ENCODE measurements around the gene DNAH14.
"Not testable (repeated sequence)": the region's sequence is repeated elsewhere in the genome, so short reads cannot be mapped to it uniquely, and the experiment has no call there.

DNAH14 gene

DNA sequence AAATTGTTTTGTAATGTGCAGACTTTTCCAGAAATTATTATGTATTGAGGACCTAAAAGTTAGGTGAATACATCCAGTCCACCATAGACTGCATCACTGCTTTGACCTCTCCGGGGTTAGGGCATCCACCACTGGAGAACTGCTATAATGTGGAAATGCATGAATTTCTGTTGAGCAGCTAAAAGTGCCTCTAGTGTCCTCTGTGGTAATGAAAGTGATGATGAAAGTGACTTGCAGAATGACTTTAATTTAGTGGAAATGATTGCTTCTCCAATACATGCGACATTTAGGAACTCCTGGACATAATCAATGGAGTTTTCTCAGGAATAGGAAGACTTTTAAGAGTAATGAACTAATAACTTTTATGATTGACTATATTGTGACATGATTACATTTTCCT is 327.6 kb downstream of the DNAH14 start:
- no peak for DNase-seq (ENCODE audit: low read depth)

DNA sequence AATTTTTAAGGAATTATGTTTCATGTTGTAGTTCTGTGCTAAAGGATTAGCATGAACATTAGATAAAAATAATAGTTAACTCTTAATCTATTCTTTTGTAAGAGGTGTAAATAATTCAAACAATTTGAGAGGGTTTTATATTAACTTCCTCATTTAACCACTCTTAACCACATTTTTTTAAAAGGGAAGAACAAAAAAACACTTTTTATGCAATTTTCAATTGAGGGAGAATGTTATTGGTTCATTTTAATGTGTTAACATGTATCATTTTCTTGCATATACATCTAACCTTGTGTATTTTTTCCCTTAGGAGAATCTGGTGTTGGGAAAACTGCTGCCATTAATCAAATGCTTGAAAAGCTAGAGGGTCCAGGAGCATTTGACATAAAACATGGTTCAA is 329.3 kb downstream of the DNAH14 start:
- DNase-seq (ENCODE audit: low read depth), result no peak

DNA sequence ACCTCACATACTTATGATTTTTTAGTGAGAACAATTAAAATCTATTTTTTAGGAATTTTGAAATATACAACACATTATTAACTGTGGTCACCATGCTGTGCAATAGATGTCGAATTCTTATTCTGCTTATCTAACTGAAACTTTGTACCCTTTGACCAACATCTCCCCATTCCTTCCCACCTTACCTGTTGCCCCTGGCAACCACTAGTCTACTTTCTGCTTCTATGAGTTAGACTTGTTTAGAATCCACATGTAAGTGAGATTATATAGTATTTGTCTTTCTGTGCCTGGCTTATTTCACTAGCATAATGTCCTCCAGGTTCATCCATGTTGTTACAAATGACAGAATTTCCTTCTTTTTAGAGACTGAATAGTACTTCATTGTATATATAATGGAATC is 330.1 kb downstream of the DNAH14 start:
- no peak for DNase-seq (ENCODE audit: low read depth)

DNA sequence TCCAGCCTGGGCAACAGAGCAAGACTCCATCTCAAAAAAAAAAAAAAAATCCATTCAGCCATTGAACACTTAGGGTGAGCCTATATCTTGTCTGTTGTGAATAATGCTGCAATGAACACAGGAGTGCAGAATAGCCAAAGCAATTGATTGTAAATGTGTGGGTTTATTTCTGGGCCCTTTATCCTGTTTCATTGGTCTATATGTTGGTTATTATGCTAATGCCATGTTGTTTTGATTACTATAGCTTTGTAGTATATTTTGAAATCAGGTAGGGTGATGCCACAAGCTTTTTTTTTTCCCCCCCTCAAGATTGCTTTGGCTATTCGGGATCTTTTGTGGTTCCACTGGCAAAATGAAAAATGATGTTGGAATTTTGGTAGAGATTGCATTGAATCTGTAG is 330.8 kb downstream of the DNAH14 start:
- no peak for DNase-seq (ENCODE audit: low read depth)

DNA sequence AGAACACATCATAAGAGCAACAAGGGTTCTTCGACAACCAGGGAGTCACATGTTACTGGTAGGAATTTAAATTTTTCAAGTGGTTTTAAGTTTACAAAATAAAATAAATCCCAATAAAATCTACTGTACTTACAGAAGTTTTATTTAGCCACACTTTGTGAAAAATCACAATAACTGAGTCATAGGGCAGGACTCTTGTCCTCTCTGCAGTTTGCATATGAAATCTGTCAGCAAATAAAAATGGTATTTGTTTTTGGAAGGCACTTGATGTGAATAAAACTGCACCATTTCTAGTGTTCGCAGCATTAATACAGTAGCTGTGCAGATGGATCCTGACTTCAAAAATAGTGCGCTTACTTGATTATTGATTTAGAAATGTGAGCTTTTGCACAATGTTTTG is 348.0 kb downstream of the DNAH14 start:
- DNase-seq (ENCODE audit: low read depth), result no peak

DNA sequence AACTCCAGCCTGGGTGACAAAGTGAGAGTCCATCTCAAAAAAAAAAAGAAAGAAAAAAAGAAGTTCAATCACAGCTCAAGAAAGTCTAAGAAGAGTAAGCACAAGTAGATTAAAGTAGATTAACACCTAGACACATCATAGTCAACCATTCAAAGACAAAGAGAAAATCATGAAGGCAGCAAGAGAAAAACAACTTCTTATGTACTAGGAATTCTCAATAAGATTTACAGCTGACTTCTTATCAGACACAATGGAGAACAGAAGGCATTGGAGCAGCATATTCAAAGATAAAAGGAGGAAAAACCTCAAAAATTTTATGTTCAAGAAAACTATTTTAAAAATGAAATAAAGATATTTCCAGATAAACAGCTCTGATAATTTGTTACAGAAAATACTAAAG is 351.1 kb downstream of the DNAH14 start:
- no peak for DNase-seq (ENCODE audit: low read depth)

DNA sequence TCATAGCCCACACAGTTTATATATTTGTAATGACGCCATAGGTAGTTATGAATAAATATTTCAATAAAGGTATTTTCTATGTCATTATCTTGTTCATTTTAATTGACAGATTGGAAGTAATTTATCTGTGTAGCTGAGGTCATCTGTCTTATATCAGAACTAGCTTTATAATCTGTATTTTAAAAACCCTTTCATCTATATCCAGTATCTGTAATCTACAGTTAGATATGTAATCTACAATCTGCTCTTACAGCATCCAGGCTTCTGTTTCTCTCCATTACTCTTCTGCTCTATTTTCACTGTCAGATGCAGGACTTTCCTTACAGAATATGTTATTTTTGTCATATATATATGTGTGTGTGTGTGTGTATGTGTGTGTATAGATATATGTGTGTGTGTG is 360.8 kb downstream of the DNAH14 start:
- no peak for DNase-seq (ENCODE audit: low read depth)

DNA sequence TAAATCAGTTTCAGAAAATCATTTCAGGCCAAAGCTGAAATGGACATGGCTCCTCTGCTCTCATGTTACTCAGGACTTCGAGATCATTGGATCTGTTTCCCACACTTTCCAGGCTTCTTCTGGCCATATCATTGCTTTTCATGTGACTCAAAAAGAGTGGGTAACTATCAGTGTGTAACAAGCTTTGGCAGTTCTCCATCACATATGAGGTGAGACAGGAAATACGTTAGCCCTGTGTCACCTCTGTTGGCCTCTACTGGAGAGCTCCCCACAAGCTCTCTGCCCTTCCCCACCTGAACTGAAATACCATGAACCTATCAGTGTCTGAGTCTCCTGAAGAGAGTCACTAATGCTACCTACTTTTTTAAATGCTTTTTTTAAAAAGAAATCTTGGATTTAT is 370.1 kb downstream of the DNAH14 start:
- no peak for DNase-seq (ENCODE audit: low read depth)

DNA sequence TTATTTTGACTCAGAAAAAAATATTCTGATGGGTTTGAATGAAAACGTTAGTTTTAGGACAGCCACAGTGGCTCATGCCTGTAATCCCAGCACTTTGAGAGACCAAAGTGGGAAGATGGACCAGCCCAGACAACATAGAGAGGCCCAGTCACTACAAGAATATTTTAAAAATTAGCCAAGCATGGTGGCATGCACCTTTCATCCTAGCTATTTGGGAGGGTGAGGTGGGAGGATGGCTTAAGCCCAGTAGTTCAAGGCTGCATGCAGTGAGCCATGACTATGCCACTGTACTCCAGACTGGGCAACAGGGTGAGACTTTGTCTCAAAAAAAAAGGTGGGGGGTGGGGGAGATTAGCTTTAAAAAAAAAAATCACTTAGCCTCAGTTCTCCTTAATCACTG is 370.9 kb downstream of the DNAH14 start:
- DNase-seq (ENCODE audit: low read depth), result no peak

DNA sequence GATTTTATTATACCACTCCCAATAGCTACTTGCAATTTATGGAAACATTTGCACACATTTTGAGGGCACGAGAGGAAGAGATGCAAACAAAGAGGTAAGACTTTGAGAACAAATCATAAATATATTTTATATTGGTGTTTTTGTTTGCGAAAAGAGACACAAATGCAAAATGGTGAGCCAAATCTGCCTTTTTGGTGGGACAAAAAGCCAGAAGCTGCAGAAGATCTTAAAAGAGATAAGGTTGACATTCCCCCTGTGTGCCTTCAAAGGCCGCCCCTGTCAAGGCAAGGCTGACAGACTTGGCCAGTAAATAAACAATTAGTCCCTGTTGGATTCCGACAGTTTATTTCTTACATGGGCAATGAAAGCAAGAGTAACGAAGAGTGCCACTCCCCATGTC is 375.5 kb downstream of the DNAH14 start:
- no peak for DNase-seq (ENCODE audit: low read depth)

DNA sequence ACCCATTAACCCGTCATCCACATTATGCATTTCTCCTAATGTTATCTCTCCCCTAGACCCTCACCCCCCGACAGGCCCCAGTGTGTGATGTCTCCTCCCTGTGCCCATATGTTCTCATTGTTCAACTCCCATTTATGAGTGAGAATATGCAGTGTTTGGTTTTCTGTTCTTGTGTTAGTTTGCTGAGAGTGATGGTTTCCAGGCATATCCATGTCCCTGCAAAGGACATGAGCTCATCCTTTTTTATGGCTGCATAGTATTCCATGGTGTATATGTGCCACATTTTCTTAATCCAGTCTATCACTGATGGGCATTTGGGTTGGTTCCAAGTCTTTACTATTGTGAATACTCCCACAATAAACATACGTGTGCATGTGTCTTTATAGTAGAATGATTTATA is 381.1 kb downstream of the DNAH14 start:
- DNase-seq (ENCODE audit: low read depth), result not testable (repeated sequence)

DNA sequence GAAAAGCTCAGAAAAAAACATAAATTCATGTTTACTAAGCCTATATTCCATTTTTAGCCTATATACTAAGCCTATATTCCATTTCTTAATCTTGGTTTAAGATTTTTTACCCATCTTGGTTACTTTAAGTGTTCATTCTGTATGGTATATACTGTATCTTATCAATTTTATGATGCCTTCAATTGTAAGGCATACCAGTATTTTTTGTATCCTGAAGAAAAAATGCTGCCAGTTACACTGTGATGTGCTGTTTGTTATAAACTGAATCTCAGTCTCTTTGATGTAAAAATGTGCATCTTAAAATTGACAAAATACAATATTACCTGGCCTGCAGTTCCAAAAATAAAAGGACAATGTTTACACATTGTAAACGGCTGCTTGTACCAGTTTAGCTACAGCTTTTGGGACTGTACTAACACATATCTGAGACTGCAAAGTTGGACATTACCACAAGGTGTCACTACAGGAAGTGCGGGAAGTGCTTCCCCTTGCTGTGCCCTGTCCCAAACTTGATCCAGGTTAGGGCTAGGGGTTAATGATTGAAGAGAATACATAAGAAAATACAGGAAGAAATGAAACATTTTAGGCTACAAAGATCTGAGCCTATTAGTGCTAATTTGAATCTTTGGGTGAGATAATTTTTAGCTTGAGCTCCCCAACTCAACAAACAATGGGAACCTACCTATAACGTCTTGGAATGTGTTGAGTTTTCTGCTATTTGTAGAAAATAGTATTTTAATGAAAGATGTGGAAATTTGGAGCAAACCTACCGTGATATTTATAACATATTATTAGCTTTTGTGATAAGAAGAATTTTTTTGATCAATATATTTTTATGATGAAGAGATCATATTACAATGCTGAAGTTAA is 389.5 kb downstream of the DNAH14 start:
- DNase-seq (ENCODE audit: low read depth), result no peak

DNA sequence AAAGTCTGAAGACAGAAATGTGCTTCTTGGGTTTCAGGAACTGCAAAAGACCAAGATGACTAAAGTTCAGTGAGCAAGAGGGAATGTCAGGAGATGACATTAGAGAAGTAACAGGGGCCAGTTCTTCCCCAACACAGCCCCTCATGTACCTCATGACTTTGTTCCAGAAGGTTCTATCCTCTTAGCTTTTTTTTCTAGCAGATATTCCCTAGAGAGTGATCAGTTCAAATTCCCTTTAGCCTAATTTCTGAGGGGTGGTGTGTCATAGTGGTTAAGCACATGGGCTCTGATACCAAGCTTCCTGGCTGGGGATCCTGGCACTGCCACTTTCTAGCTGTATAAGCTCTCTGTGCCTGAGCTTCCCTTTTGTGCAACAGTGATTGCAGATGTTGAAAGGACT is 390.4 kb downstream of the DNAH14 start:
- DNase-seq (ENCODE audit: low read depth), result no peak

DNA sequence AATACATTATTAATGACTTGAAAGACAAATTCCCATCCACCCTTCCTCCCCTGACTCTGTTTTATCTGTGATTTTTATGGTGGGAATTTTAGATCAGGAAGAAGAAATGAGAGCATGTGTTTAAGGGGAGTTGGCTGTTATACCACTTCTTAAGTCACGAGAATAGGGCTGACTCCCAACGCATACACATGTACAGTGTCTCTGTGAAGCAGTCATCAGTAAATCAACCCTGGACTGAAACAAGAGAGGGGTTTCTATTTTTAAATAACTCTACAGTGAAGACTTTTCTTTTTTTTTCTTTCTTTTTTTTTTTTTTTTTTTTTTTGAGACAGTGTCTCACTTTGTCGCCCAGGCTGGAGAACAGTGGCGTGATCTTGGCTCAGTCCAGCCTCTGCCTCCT is 392.3 kb downstream of the DNAH14 start:
- DNase-seq (ENCODE audit: low read depth), result no peak

DNA sequence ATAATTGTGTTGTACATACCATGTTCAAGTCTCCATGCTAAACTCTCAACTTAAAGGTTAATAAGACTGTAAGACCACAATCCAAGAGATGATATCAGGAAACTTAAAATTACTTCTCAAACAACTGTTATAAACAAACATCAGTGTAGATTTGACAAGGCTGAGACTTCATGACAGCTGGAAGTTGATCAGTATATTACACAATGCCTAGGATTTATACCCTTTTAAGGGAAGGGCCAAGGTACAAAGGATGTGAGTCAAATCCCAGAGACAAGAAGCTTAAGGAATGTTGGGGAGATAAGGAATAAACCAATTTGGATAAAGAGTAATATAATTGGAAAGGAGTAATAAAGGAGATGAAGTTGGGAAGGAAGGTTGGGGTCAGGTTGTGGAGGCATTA is 399.6 kb downstream of the DNAH14 start:
- DNase-seq (ENCODE audit: low read depth), result no peak

DNA sequence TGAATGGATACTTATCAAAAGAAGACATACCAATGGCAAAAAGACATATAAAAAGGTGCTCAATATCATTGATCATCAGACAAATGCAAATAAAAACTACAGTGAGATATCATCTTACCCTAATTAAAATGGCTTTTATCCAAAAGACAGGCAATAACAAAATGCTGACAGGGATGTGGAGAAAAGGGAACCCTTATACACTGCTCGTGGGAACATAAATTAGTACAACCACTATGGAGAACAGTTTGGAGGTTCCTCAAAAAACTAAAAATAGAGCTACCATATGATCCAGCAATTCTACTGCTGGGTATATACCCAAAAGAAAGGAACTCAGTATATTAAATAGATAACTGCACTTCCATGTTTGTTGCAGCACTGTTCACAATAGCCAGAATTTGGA is 400.5 kb downstream of the DNAH14 start:
- DNase-seq (ENCODE audit: low read depth), result not testable (repeated sequence)

DNA sequence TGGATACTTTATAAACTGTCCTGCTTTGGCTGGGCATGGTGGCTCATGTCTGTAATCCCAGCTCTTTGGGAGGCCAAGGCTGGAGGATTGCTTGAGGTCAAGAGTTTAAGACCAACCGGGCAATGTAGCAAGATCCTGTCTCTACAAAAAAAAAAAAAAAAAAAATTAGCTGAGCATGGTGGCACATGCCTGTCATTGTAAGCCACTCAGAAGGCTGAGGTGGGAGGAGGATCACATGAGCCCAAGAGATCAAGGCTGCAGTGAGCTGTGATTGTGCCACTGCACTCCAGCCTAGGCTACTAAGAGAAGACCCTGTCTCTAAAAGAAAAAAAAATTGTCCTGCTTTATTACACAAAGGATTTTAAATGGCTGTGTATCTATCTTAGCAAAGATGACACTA is 403.2 kb downstream of the DNAH14 start:
- no peak for DNase-seq (ENCODE audit: low read depth)

DNA sequence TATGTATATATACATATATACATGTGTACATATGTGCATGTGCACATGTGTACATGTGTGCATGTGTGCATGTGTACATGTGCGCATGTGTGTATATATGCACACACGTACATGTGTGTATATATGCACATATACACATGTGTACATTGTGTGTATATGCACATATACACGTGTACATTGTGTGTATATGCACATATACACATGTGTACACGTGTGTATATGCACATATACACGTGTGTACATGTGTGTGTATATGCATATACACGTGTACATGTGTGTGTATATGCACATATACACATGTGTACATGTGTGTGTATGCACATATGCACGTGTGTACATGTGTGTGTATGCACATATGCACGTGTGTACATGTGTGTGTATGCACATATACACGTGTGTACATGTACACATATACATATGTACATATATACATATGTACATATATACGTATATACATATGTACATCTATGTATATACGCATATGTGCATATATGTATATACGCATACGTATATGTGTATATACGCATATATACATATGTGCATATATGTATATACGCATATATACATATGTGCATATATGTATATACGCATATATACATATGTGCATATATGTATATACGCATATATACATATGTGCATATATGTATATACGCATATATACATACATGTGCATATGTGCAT is 405.8 kb downstream of the DNAH14 start:
- DNase-seq (ENCODE audit: low read depth), result not testable (repeated sequence)

DNA sequence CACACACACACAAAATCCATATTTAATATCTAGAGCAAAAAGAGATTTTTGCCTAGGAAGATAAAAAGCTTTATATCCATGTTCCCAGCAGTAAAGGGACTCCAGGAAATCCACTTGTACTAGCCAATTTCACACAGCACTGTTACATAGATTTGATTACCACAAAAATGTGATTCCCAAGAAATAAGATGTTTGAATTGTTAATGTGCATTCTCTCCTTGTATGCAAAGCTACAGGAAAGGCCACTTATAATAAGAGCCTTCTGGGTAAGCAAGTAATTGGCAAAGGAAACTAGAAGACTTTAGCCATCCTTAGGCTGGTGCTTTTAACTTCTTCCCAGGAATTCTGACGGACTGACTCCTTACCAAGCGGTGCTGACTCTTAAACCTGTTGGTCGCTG is 409.1 kb downstream of the DNAH14 start:
- no peak for DNase-seq (ENCODE audit: low read depth)

DNA sequence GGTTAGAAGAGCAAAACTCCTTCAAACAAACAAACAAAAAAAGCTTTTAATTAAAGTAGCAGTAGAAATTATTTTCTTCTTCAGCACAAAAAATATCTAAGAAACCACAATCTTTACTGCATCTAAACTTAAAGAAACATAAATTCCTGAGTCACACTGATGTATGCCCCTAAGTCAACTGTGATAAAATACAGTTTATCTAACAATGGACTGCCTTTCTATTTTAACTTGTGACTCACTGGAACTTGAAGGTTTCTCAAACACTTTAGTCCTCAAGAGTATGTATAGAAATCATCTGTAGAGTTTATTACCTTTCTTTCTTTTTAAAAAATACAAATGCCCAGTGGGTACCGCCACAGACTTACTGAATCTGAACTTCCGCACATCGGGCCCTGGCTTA is 412.2 kb downstream of the DNAH14 start:
- no peak for DNase-seq (ENCODE audit: low read depth)

DNA sequence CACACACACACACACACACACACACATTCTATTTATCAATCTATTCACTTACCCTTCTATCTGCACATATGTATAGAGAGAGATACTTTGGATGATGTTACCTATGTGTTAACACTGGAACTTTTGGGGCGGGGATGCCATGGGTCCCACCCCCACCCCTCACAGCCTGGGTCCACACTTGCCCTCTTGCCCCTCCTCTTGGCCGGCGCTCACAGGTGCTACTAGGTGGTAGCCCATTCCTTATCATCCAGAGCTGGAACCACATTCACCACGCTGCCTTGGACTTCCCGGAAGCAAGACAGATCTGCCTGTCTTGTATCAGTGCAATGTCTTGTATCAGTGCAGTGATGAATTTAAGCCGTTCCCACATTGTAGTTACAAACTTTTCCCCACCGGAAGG is 413.2 kb downstream of the DNAH14 start:
- DNase-seq (ENCODE audit: low read depth), result no peak

DNA sequence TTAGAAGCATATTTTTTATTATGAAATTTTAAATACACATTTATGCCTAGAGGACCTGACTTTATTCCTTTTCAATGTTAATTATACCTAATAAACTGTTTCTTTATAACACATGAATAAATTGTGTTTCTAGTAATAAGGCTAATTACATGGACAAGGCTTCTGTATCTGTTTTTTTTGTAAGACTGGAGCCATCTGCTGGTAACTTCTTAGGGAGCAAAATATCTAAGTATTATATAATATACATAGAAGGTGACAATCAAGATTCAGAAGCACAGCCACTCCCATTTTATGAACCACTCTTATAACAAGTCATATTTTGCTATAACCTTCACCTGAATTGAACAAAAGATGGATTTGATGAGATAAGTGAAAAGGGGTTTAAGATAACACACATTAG is 414.1 kb downstream of the DNAH14 start:
- no peak for DNase-seq (ENCODE audit: low read depth)

DNA sequence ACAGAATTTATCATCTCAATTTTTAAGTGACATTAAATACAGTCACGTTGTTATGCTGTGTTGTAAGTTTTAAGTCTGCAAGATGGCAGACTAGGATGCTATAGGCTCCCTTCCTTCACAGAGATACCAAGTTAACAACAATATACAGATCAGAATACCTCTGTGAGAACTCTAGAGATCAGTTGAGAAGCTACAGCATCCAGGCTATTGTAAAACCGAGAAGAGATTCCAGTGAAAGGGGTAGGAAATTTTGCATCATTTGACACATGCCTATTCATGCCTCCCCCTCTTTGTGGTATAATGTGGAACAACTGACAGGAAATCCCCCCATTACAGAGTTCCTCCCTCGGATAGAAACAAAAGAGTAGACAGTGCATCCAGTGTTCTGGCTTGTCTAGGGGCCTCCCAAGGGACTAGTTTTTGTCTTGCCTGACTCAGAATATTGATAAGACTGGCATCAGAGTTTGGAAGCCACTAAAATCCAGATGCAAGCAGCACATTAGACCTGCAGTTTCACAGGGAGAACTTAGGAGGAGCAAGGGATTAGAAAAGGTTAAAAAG is 417.7 kb downstream of the DNAH14 start:
- DNase-seq (ENCODE audit: low read depth), result no peak
